GM18502 (cell line): ENCODE results near the gene STIP1.
"Not testable (repeated sequence)": the region's sequence is repeated elsewhere in the genome, so short reads cannot be mapped to it uniquely, and the experiment has no call there.

Experiments
- ATAC-seq: cut with Tn5 transposase; IDR thresholded peaks from one replicate; pipeline ENCODE4 v1.9.1; 2021; ENCODE audit warnings: mild to moderate bottlenecking; ENCODE audit not compliant: unreplicated experiment, poor library complexity

STIP1 gene

DNA sequence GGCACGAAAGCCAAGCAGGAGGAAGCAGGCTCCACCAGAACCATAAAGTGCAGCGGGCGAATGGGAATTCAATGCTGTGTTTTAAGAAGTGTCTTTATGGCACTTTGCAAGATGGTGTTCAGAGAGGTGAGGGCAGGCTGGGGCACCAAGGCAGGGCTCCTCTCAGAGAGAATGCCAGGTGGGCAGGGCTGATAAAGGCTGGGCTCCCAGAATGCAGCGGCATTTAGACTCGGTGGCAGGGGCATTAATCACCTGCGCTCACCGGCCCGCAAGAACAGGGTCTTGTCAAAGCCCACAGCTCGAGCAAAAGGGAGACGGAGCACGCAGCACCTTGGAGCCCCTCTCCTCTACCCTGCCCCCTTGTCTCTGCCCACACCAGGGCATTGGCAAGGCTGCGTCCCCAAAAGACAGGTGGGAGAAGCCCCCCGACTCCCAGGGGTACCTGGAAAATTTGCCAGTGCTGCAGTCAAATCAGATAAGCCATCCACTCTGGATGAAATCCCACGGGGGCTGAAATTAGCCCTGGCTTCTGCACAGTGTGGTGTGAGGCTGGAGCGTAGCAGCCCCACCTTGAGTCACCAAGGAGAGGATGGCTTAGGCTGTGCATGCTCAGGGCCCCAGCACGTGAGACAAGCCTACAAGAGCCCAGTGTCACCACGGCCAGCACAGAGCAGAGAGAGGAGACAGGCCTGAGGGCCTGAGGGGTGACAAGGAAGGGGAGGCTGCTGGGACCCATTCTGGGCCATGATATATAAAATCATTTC lies 28.2 kb upstream of the STIP1 start:
- ATAC-seq = no peak

- ATAC-seq = no peak
Measured at GRCh38 chr11:64161037-64161436, 24.9 kb upstream of the STIP1 start.

DNA sequence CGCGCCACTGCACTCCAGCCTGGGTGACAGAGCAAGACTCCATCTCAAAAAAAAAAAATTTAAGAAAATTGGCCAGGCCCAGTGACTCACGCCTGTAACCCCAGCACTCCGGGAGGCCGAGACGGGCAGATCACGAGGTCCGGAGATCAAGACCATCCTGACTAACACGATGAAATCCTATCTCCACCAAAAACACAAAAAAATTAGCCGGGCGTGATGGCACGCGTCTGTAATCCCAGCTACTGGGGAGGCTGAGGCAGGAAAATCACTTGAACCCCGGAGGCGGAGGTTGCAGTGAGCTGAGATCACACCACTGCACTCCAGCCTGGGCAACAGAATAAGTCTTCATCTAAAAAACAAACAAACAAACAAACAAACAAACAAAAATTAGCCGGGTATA lies 23.2 kb upstream of the STIP1 start:
- not testable (repeated sequence) for ATAC-seq

DNA sequence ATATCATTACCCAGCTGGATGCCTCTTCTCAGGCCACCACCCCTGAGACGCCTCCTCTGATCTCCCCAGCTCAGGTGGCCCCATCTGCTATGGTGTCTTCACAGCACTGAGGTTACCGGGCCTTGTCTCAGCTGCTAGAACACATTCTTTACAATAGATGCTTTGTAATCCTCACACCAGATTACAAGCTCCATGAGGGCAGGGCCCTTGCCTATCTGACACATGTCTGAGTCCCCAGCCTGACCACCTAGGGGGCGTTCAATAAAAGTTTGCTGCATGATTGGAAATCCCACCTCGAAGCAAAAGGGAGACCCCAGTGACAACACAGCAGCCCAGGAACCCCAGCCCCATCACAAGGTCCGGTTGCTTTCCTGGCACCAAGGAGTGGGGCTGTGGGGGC lies 22.0 kb upstream of the STIP1 start:
- no peak for ATAC-seq

- no peak for ATAC-seq
Measured at GRCh38 chr11:64164392-64165312, 21.3 kb upstream of the STIP1 start.

- ATAC-seq = peak; percentile 22
Measured at GRCh38 chr11:64165481-64165841, 20.5 kb upstream of the STIP1 start.

GRCh38 chr11:64165842-64166635 lies 19.9 kb upstream of the STIP1 start, which contains the start of gene MACROD1:
Gene MACROD1, minus strand, starts transcription at chr11:64166113. Its CDS starts 119 bp downstream, at chr11:64165994.
- ATAC-seq = peak; percentile 76

GRCh38 chr11:64170419-64170818 lies 15.6 kb upstream of the STIP1 start:
- ATAC-seq = no peak

DNA sequence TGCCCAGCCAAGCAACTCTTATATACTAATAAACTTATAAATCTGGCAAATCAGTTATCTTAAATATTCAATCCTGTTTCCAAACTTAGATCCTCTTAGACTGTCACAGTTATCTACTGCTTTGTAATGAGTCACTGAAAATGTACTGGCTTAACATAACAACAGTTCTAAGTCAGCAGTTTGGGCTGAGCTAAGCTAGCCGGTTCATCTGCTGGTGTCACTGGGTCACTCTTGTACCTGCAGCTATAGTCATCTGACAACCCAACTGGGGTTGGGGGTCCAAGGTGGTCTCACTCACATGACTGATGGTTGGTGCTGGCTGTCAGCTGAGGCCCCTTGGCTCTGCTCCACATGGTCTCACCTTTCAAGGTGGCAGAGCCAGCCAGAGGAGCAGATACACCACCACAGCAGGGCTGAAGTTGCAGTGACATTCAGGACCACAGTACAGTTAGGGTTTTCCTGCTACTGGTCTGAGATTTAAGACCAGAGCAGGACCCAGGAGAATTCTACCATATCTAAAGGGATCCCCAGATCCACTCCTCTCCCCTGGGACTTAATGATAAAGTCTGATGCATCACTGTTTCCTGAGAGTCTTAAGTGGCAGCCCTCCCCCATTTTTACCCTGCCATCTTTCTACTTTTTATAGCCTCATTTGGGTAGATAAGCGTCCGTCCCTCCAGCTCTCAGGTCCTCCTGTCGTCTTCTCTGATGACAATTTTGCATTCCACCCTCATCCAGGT lies 12.2 kb upstream of the STIP1 start:
- no peak for ATAC-seq

DNA sequence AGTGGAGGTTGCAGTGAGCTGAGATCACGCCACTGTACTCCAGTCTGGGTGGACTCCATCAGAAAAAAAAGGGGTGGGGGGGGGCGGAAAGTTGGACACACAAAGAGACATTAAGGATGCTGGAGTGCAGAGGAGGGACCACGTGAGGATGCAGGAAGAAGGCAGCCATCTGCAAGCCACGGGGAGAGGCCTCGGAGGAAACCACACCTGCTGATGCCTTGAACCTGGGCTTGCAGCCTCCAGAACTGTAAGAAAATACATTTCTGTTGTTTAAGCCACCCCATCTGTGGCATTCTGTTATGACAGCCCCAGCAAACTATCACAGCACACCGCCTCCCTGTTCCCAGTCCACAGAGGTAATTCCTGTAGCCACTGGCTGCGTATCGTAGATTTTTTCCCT lies 9.2 kb upstream of the STIP1 start:
- no peak for ATAC-seq

DNA sequence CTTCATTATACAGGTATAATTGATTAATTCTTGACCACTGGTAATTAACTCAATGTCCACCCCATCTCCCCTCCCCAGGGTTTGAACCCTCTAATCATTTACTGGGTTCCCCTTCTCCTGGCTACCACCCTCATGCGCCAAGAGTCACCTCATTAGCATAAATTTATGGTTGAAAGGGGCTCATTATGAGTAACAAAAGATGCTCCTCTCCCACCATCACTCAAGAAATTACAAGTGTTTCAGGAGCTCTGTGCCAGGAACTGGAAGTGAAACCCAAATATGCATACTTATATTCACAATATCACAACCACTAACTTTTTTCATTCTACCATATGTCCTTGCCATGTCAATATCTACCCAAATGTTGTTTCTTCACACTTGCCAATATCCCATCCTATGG lies 7.8 kb upstream of the STIP1 start:
- ATAC-seq = no peak

GRCh38 chr11:64178951-64179639 lies 6.9 kb upstream of the STIP1 start:
- no peak for ATAC-seq

GRCh38 chr11:64180891-64181290 lies 5.1 kb upstream of the STIP1 start:
- no peak for ATAC-seq

- no peak for ATAC-seq
Measured at GRCh38 chr11:64181506-64182411, 4.2 kb upstream of the STIP1 start.

DNA sequence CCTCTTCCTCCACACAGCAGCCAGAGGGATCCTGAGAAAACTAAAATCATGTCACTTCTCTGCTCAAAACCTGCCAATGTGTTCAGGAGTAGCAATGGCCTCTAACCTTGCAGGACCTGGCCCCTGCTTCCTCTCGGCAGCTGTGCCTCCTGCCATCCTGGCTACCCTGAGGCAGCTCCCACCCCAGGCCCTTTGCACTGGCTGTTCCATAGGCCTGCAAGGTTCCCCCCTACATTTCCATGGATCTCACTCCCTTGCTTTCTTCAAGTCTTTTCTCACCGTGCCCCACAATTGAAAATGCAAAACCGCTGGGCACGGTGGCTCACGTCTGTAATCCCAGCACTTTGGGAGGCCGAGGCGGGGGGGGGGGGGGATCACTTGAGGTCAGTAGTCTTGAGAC lies 2.1 kb upstream of the STIP1 start:
- no peak for ATAC-seq

DNA sequence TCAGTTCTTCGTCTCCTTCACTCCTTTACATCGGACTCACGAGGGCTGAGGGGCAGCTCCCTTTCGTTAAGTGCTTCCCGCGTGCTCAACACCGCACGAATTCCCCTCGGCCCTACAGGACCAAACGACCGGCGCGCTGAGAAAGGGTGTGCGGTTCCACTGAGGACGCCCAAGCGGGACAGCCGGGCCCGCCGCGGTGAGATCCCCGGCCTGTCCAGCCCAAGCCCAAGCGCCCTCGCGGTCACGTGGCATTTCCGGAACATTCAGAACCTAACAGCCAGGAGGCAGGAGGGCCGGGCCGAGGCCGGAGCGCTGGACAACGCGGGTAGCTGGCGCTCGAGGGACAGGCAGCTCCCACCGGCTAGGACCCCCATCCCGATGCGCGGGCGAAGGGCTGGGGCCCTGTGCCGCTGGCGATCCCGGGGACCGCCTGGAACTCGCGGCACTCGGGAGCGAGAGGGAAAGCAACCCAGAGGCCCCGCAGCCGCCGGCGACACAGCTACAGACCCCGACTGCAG lies 737 bp upstream of the STIP1 start:
- ATAC-seq = peak; percentile 18

DNA sequence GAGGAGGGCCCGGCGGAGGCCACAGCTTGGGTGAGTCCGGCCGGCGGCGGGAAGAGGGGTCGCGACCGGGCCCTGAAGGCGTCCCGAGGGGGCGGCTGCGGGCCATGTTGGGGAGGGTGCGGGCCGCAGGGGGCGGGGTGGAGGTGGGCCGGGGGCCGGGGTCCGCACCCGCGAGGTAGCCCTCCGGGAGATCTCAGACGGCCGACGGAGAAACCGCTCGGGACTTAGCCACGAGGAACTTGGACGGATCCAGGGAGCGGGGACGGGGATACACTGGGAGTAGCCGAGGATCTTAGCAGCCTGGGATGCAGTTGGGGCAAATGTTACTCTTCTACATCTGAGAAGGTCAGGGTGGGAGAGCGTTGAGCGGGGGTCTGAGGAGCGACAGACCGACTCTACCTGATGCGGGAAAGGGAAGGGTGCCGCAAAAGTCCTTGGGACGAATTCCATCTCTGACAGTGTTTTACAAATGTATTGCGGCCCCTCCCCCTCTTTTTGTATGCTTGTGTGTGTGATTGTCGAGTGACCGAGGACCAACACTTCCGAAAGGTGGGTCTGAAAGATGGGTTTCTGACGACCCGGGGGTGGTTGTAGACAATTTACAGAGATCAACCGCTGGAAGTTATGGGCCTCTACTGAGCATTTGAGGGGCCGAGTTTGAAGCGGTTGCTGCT lies 658 bp downstream of the STIP1 start:
- ATAC-seq = peak; percentile 0

GRCh38 chr11:64192434-64192833 lies 6.5 kb downstream of the STIP1 start:
- ATAC-seq = no peak
